Ascending aorta (tissue), 2 donors: ENCODE measurements around the gene SOX12. TPM values are rescaled to one million over a fixed set of nuclear protein-coding genes. Genes with fewer than 3 reads are reported as not detected.
A peak's percentile ranks its signal among the peaks of the same experiment; 100 is the strongest.
"Not testable (repeated sequence)": the region's sequence is repeated elsewhere in the genome, so short reads cannot be mapped to it uniquely, and the experiment has no call there.

Experiments used
- DNase-seq, 2 donors: peaks; one replicate each; pipeline ENCODE4 v3.0.0-alpha.2; 2019; ENCODE audit warnings: low spot score in 2 of 2
- H3K27ac ChIP-seq, 2 donors: fragments of 200-600 bp; sonication (generic); one replicate each; pipeline ENCODE4 v1.5.1; 2016 to 2017; ENCODE audit warnings: mild to moderate bottlenecking in 1 of 2
- H3K27me3 ChIP-seq: fragments of 200-600 bp; sonication (generic); one replicate; pipeline ENCODE4 v1.5.1; 2017
- H3K36me3 ChIP-seq, 2 donors: fragments of 200-600 bp; sonication (generic); one replicate each; pipeline ENCODE4 v1.5.1; 2016
- H3K4me1 ChIP-seq, 2 donors: fragments of 200-600 bp; sonication (generic); one replicate each; pipeline ENCODE4 v1.5.1; 2016 to 2017; ENCODE audit warnings: mild to moderate bottlenecking in 1 of 2
- H3K4me3 ChIP-seq, 2 donors: fragments of 200-600 bp; sonication (generic); one replicate each; pipeline ENCODE4 v1.5.1; 2016 to 2017; ENCODE audit warnings: mild to moderate bottlenecking in 1 of 2
- H3K9me3 ChIP-seq, 2 donors: fragments of 200-600 bp; sonication (generic); one replicate each; pipeline ENCODE4 v1.5.1; 2016
- CTCF ChIP-seq, 3 experiments: fragments of 200-600 bp in 2 of 3; fragments of 450-650 bp in 1 of 3; sonication (generic) in 2 of 3; IDR thresholded peaks; one replicate each; pipeline ENCODE4 v1.5.1; 2016 to 2019; ENCODE audit warnings: antibody characterized with exemption in 3 of 3, mild to moderate bottlenecking in 1 of 3, moderate library complexity in 1 of 3
- intact Hi-C: fragments of 100-400 bp; cut with DNase I; formaldehyde crosslinking; loops from one replicate; pipeline ENCODE4 v1.15.1; 2023
- total RNA-seq: library from RNA; depleted of rRNA; stranded (reverse); fragments of >200 nt; gene quantifications from one replicate; pipeline ENCODE4 v1.1.0, GENCODE V29; 2016

The SOX12 gene
- total RNA-seq, 1 donor from 2014 or later: 6.2 TPM

GRCh38 chr20:370151-370600, 44.8 kb downstream of the SOX12 start:
- H3K9me3 ChIP-seq: no peaks in the 10 kb centered on the region
- DNase-seq: no peak
- H3K36me3 ChIP-seq: no peaks in the 10 kb centered on the region
- intact Hi-C loops: no loop called here
- no peak for TF ChIP-seq CTCF (IDR thresholded peaks at IDR 0.05)
- no peaks in the 10 kb centered on the region for H3K27me3 ChIP-seq
- no peak overlapping the region for H3K27ac ChIP-seq
- no peaks in the 10 kb centered on the region for H3K4me1 ChIP-seq
- no peak overlapping the region for H3K4me3 ChIP-seq

GRCh38 chr20:370977-371754, 45.8 kb downstream of the SOX12 start:
- DNase-seq: no peak
- H3K4me3 ChIP-seq: no peak overlapping the region
- H3K4me1 ChIP-seq: no peaks in the 10 kb centered on the region
- H3K36me3 ChIP-seq: no peaks in the 10 kb centered on the region
- intact Hi-C loops: no loop called here
- TF ChIP-seq CTCF (IDR thresholded peaks at IDR 0.05): no peak
- H3K27ac ChIP-seq: no peak overlapping the region
- no peaks in the 10 kb centered on the region for H3K9me3 ChIP-seq
- no peaks in the 10 kb centered on the region for H3K27me3 ChIP-seq

- no peaks in the 10 kb centered on the region for H3K9me3 ChIP-seq
- no peak overlapping the region for H3K4me3 ChIP-seq
- no peaks in the 10 kb centered on the region for H3K36me3 ChIP-seq
- no peaks in the 10 kb centered on the region for H3K27me3 ChIP-seq
- no peaks in the 10 kb centered on the region for H3K4me1 ChIP-seq
- TF ChIP-seq CTCF (IDR thresholded peaks at IDR 0.05): no peak
- peak in 1 of 2 donors; percentile 85 for DNase-seq
- no peak overlapping the region for H3K27ac ChIP-seq
- intact Hi-C loops: no loop called here
These were observed 46.6 kb downstream of the SOX12 start for GRCh38 chr20:371755-372542.

- intact Hi-C loops, DNase-seq, H3K4me1 ChIP-seq, H3K36me3 ChIP-seq, H3K4me3 ChIP-seq, H3K27me3 ChIP-seq, H3K9me3 ChIP-seq: not testable (repeated sequence)
- peak overlapping the region in 1 of 2 donors; percentile 16 for H3K27ac ChIP-seq
These were observed 47.3 kb downstream of the SOX12 start for GRCh38 chr20:372543-373082.

GRCh38 chr20:373171-373890, 48.0 kb downstream of the SOX12 start:
- Histone ChIP-seq H3K27ac (peak overlapping the region in 1 of 2 donors; percentile 16), H3K36me3 (no peaks in the 10 kb centered on the region), H3K4me3 (no peak overlapping the region), H3K27me3 (no peaks in the 10 kb centered on the region), H3K9me3 (no peaks in the 10 kb centered on the region), H3K4me1 (no peaks in the 10 kb centered on the region)
- TF ChIP-seq CTCF (IDR thresholded peaks at IDR 0.05): no peak
- no peak for DNase-seq
- intact Hi-C loops: no loop called here
